Measurements from ENCODE around the gene NBEAL2. TPM values are rescaled to one million over a fixed set of nuclear protein-coding genes. Genes with fewer than 3 reads are reported as not detected.

NBEAL2 gene
- total RNA-seq, 4 donors from 2014 or later, result 176 to 519 (median 217) TPM

DNA sequence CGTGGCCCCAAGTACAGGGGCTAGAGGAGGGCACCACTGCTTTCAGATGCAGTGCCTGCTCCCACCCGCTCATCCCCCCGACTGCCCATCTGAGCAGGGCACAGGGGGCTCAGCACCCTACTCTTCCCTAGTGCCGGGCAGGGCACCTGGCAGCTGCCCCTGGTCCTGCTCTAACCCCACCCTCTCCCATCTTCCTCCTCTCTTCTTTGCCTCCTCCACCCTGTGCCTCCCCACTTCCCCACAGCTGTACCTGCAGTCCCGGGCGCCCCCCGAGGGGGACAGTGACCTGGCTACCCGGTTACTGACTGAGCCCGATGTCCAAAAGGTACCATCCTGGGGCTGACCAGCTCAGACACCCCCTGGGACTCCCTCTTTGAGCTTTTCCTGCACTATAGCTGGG, 12.8 kb downstream of the NBEAL2 start:
- intact Hi-C loops (cut with DNase I; ENCODE audit: low total_unique reads), result no loop called here
- H3K4me3 ChIP-seq (ENCODE audit: low read depth, poor library complexity, severe bottlenecking), result no peak overlapping the region
- 86 to 89% methylated on average over 8 to 9 of the region's 9 CpGs for whole genome bisulfite sequencing, 2 donors
- no peak for TF ChIP-seq POLR2A (IDR thresholded peaks at IDR 0.05)
- TF ChIP-seq, protein P1, sequence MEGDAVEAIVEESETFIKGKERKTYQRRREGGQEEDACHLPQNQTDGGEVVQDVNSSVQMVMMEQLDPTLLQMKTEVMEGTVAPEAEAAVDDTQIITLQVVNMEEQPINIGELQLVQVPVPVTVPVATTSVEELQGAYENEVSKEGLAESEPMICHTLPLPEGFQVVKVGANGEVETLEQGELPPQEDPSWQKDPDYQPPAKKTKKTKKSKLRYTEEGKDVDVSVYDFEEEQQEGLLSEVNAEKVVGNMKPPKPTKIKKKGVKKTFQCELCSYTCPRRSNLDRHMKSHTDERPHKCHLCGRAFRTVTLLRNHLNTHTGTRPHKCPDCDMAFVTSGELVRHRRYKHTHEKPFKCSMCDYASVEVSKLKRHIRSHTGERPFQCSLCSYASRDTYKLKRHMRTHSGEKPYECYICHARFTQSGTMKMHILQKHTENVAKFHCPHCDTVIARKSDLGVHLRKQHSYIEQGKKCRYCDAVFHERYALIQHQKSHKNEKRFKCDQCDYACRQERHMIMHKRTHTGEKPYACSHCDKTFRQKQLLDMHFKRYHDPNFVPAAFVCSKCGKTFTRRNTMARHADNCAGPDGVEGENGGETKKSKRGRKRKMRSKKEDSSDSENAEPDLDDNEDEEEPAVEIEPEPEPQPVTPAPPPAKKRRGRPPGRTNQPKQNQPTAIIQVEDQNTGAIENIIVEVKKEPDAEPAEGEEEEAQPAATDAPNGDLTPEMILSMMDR (IDR thresholded peaks at IDR 0.05), result no peak
- no peak for DNase-seq (ENCODE audit: low spot score in 2 of 2)

DNA sequence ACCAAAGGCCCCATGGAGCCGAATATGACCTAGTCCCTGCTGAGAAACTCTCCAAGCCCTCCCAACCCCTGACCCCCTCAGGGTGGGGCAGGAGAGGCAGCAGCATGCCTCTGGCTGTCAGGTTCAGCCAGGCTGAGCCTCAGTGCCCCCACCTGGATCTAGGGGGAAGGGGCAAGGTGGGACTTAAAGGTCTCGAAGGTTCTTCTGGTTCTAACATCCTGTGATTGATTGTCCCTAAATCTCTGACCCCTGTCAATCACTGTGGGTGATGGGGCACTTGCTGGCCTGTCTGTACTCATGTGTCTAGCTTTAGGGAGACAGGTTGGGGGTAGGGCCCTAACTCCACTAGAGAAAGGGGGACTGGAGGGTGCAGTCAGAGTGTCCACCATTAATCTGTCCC, 13.8 kb downstream of the NBEAL2 start:
- DNase-seq (ENCODE audit: low spot score in 2 of 2), result no peak
- no peak overlapping the region for H3K4me3 ChIP-seq (ENCODE audit: low read depth, poor library complexity, severe bottlenecking)
- WGBS, 2 donors, result 63 to 100% methylated on average over 1 to 2 of the region's 2 CpGs
- intact Hi-C loops (cut with DNase I; ENCODE audit: low total_unique reads), result no loop called here
- TF ChIP-seq POLR2A (IDR thresholded peaks at IDR 0.05), result no peak
- TF ChIP-seq, protein P1 (IDR thresholded peaks at IDR 0.05), result no peak

DNA sequence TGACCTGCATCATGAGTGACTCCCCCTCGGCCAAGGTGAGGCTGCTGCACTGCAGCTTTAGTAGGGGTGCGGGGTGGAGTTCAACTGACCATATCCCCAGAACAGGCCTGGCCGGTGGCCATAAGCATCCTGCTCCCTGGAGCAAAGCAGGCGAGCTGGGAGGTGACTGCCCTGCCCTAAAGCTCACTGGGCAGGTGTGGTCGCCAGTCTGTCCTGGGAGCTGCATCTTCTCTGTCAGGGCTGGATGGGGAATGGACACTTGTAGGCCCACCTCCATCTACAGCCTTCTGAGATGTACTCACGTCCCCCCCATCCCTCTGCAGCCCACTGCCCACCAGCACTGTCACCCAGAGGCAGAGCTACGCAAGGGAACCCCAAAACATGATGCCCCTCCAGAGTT, 14.5 kb downstream of the NBEAL2 start:
- H3K4me3 ChIP-seq (ENCODE audit: low read depth, poor library complexity, severe bottlenecking), result no peak overlapping the region
- TF ChIP-seq POLR2A (IDR thresholded peaks at IDR 0.05), result no peak
- TF ChIP-seq, protein P1 (IDR thresholded peaks at IDR 0.05), result no peak
- intact Hi-C loops (cut with DNase I; ENCODE audit: low total_unique reads), result no loop called here

DNA sequence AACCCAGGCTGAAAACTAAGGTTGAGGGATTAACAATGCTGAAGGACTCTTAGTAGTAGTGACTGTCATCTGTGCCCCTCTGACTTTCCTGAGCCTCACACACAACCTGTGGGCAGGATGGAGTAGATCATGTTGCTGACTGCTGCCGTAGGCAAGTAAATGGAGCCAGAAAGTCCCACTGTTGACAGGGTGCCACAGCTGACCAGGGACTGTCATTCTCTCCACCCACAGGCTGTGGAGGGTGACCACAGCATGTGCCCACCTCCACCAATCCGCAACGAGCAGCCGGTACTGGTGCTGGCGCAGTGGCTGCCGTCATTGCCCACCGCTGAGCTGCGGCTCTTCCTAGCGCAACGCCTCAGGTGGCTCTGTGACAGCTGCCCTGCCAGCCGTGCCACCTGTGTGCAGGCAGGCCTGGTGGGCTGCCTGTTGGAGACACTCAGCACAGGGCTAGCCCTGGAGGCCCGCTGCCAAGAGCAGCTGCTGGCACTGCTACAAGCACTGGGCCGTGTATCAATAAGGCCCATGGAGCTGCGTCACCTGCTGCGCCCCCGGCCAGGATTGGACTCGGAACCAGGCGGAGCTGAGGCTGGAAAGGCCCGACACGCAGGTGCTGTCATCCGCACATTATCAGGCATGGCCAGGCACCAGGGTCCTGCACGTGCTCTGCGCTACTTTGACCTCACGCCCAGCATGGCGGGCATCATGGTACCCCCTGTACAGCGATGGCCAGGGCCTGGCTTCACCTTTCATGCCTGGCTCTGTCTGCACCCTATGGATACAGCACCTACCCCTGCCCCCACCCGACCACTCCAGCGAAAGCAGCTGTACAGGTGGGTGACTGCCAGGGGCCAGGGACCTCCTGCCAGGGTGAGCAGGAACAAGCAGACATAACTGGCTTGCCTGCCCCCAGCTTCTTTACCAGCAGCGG, 15.6 kb downstream of the NBEAL2 start:
- DNase-seq (ENCODE audit: low spot score in 2 of 2), result no peak
- intact Hi-C loops (cut with DNase I; ENCODE audit: low total_unique reads), result no loop called here
- H3K4me3 ChIP-seq (ENCODE audit: low read depth, poor library complexity, severe bottlenecking), result no peak overlapping the region
- 91 to 93% methylated on average over 27 of the region's 29 CpGs for WGBS, 2 donors
- TF ChIP-seq, protein P1 (IDR thresholded peaks at IDR 0.05), result no peak
- TF ChIP-seq POLR2A (IDR thresholded peaks at IDR 0.05), result no peak

More for the DNA sequence above, 14.5 kb downstream of the NBEAL2 start:
- no peak for DNase-seq (ENCODE audit: low spot score in 2 of 2)
- 86 to 87% methylated on average over 5 to 7 of the region's 7 CpGs for WGBS, 2 donors

DNA sequence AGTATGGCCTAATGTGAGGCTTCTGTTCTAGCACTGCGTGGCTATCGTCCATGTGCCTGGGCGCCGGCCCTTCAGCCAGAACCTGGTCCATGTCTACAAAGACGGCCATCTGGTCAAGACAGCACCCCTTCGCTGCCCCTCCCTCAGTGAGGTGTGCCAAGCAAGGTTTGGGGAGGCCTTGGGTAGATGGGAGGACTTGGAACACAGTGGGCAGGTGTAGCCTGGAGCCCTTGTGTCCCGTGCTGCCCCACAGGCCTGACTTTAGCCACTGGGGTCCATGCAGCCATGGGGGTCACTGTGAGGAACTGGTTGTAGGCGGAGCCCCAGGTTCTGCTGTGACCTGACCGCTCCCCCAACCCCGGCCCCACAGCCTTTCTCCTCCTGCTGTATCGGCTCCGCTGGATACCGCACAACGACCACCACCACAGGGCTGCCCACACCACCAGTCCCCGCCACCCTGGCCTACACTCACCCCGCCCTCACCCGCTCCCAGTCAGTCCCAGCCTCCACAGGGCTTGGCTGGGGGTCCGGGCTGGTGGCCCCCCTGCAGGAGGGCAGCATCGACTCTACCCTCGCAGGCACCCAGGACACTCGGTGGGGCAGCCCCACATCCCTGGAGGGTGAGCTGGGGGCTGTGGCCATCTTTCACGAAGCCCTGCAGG, 16.6 kb downstream of the NBEAL2 start:
- intact Hi-C loops (cut with DNase I; ENCODE audit: low total_unique reads), result no loop called here
- H3K4me3 ChIP-seq (ENCODE audit: low read depth, poor library complexity, severe bottlenecking), result no peak overlapping the region
- 88 to 92% methylated on average over 21 of the region's 22 CpGs for WGBS, 2 donors
- TF ChIP-seq, protein P1 (IDR thresholded peaks at IDR 0.05), result no peak
- TF ChIP-seq POLR2A (IDR thresholded peaks at IDR 0.05), result no peak
- DNase-seq (ENCODE audit: low spot score in 2 of 2), result no peak
